GM19455 (cell line): ENCODE data around the gene ATP6V0A1.
"Not testable (repeated sequence)": the region's sequence is repeated elsewhere in the genome, so short reads cannot be mapped to it uniquely, and the experiment has no call there.

Experiments used
- ATAC-seq: cut with Tn5 transposase; IDR thresholded peaks from one replicate; pipeline ENCODE4 v1.9.1; 2021; ENCODE audit not compliant: unreplicated experiment

ATP6V0A1 gene

DNA sequence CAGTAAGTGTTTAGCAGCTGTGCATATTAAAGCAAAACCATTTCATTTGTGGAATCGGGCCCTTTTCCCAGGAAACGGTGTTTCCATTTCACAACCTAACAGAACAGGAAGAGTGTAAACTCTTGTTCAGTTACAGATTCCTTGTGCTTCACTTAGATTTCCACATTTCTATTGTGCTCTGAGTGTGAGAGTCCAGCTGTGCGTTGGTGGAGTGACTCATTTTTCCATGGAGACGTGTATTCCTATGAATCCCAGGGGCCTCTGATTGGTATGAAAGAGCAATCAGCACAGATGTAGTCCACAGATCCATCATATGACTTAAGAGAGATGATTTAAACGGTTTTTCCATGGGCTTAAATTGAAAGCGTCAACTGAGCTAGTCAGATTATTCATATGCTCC, 22.3 kb upstream of the ATP6V0A1 start:
- ATAC-seq = no peak

DNA sequence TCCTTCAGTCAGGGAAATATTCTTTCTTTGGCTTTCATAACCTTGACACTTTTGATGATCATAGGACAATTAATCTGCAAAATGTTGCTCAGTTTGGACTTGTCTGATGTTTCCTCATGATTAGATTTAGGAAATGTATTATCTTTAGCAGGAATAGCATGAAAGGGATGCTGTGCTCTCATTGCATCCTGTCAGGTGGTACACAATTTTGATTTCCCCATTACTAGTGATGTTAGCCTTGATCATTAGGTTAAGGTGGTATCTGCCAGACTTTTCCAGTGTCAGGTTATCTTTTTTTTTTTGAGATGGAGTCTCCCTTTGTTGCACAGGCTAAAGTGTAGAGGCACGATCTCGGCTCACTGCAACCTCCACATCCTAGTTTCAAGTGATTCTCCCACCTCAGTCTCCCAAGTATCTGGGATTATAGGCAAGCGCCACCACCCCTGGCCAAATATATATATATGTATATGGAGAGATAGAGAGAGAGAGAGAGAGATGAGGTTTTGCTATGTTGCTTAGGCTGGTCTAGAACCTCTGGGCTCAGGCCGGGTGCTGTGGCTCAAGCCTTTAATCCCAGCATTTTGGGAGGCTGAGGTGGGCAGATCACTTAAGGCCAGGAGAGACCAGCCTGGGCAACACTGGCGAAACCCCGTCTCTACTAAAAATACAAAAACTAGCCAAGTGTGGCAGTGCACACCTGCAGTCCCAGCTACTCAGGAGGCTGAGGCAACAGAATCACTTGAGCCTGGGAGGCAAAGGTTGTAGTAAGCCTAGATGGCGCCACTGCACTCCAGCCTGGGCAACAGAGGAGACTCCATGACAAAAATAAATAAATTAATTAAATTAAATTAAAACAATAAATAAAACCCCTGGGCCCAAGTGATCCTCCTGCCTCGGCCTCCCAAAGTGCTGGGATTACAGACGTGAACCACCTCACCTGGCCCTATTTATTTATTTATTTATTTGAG, 19.8 kb upstream of the ATP6V0A1 start:
- no peak for ATAC-seq

DNA sequence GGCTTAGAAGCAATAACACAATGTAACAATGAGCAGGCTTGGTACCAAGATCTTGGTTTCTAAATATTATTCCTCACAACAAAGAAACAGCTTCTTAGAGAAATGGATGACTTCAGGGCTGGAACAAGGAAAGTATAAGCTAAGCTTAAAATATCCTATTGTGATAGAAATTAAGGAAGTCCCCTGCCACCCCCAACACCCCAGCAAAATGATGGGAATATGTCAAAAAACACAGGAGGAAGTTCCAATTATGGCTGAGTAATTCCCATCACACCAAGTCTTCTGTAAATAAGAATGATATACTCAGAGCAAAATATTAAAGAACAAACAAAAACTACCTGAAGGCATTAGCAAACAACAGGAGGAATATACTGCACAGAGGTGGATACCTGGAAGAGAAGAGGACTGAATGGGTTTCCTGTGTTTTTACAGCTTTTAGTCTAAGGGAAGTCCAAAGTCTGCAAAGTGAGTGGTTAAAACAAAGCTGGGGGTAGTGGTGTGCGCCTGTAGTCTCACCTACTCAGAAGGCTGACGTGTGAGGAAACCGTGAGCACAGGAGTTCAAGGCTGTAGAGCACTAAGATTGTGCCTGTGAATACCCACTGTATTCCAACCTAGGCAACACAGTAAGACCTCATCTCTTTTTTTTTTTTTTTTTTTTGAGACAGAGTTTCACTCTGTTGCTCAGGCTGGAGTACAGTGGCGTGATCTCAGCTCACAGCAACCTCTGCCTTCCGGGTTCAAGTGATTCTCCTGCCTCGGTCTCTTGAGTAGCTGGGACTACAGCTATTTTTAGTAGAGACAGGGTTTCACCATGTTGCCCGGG, 17.1 kb upstream of the ATP6V0A1 start:
- no peak for ATAC-seq

DNA sequence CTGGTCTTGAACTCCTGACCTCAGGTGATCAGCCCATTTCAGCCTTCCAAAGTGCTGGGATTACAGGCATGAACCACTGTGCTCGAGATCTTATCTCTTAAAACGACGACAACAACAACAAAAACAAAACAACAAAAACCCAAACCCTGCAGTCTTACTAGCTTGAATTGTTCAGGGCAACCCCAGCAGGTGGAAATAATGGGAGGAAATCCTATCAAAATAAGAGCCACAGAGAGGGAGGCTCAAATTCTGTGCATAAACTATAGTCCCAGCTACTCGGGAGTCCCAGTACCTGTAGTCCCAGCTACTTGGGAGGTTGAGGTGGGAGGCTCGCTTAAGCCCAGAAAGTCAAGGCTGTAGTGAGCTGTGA, 16.5 kb upstream of the ATP6V0A1 start:
- ATAC-seq = no peak

DNA sequence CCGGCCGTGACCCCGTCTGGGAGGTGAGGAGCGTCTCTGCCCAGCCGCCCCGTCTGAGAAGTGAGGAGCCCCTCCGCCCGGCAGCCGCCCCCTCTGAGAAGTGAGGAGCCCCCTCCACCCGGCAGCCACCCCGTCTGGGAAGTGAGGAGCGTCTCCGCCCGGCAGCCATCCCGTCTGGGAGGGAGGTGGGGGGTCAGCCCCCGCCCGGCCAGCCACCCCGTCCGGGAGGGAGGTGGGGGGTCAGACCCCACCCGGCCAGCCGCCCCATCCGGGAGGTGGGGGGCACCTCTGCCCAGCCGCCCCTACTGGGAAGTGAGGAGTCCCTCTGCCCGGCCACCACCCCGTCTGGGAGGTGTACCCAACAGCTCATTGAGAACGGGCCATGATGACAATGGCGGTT, 9.5 kb upstream of the ATP6V0A1 start:
- ATAC-seq = not testable (repeated sequence)

DNA sequence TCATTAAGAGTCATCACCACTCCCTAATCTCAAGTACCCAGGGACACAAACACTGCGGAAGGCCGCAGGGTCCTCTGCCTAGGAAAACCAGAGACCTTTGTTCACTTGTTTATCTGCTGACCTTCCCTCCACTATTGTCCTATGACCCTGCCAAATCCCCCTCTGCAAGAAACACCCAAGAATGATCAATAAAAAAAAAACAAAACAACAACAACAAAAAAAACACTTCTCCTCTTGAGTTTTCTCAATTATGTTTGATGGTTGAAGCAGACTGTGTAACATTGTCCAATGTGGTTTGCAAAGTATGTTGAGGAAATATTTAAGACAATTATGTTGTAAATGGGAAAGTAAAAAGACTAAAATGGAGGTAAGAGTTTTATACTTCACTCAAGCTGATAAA, 8.8 kb upstream of the ATP6V0A1 start:
- not testable (repeated sequence) for ATAC-seq

DNA sequence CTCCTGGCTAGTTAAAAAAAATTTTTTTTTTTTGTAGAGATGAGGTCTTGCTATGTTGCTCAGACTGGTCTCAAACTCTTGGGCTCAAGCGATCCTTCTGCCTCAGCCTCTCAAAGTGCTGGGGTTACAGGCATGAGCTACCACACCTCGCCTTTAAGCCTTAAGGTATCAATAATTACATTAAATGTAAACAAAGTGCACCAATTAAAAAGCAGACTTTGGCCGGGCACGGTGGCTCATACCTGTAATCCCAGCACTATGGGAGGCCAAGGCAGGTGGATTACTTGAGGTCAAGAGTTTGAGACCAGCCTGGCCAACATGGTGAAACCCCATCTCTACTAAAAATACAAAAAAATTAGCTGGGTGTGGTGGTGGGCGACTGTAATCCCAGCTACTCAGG, 7.4 kb upstream of the ATP6V0A1 start:
- ATAC-seq = not testable (repeated sequence)

DNA sequence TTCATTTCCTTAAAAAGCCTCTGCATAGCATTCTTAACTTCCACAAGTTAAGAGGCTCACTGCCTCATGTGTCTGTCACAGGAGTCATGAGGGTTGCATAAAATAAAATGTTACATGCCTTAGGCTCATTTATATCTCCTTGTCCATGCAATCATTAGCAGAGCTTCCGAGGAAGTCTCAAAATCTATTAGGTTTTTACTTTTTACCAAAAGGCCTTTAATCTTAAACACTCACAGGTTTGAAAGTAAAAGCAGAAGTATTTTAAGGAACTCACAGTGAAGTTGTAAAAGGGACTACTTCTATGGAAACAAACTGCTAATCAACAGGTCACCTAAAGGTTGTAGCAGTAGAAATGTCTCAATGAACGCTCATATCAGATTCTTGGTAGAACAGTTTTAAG, 5.2 kb upstream of the ATP6V0A1 start:
- ATAC-seq = no peak

DNA sequence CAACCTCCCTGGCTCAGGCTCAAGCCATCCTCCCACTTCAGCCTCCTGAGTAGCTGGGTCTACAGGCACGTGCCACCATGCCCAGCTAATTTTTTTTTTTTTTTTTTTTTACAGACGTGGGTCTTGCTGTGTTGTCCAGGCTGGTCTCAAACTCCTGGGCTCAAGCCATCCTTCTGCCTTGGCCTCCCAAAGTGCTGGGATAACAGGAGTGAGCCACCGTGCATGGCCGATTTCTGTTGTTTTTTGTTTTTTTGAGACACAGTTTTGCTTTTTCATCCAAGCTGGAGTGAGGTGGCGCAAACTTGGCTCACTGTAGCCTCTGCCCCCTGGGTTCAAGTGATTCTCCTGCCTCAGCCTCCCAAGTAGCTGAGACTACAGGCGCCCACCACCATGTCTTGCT, 3.7 kb upstream of the ATP6V0A1 start:
- ATAC-seq = not testable (repeated sequence)

DNA sequence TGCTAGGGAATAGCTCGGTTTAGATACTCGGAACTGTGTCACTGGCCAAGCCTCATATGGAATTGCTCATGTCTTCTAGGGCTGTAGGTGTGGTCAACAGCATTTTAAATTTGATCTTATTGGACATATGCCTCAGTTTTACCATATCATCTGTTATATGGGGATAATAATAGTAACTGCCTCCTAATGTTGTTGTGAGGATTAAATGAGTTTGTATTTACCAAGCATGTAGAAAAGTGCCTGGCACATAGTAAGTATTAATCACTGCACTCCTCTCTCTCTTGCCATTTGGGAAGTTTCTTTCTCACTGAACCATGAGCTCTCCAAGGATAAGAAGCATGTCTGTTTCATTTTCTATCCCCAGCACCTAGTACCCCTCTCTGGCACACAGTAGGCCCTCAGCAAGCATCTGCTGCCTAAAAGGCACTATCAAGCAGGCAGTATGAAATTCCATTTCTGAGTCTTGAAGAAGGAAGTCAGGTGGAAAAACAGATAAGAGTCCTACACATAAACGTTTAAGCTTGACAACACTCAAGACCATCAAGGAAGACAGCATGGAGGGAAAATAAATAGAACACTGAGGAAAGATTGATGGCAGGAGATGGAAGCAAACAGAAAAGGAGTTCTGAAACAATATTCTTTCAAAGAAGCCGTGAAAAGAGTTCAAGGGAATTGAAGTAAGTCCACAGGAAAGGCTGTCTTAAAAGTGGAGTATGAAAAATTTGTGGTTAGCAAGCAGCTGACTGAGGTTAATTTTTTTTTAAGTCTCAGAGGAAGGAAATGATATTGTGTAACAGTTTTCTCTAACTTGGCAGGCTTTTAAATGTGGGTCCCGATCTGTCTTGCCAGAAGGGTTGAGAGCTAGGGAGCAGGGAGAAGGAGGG, 2.2 kb upstream of the ATP6V0A1 start:
- ATAC-seq = no peak

DNA sequence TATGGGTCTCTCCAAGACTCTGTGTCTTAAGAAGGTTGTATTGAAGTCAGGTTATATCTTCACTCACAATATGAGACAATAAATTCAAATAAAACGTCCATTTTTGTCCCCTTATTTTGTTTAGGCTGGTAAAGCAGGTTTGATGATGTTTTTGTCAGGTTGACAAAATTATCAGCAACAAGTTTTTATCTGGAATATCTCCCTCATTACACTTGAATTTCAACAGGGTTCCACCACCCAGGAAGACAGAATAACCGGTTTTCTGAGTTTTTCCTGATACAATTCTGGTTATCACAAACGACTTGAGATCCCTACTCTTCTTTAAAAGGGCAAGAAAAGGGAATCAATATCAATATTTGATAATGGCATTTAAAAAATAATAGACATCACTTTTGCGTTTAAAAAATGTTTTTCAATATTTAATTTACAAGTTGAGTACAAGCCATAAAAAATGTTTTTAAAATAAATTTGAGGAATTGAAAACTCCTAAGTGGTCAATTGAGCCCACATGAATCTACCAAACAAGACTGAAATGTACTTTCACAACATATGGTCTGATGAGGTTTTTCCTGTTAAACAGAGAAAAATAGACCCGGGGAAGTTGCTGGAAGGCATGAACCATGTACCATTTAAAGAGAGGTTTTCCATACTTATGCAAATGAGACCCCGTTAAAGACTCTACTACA, 1.4 kb upstream of the ATP6V0A1 start:
- ATAC-seq = no peak

DNA sequence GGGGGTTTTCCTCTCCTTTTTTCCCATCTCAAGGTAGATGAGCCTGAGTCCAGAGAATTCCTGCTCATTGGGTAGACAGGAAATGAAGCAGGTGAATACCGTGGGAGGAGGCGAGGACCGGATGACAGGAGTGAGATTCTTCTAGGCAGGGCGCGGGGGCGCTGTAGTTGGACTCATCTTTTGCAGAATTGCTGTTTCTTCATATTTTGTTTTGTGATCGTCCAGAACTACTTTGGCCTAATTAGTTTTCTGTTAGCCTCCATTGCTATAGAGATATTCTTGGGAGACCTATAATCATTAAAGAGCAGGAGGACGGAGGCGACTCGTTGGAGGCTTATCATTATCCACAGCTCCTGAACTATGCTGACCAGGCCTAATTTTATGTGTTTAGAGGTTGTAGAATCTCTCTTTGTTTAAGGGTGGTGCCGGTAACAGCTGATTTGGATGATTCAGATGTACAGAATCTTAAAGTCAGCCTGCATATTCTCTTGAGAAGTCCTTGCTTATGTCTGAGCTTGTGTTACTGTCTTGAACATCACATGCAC, 650 bp downstream of the ATP6V0A1 start:
- no peak for ATAC-seq

DNA sequence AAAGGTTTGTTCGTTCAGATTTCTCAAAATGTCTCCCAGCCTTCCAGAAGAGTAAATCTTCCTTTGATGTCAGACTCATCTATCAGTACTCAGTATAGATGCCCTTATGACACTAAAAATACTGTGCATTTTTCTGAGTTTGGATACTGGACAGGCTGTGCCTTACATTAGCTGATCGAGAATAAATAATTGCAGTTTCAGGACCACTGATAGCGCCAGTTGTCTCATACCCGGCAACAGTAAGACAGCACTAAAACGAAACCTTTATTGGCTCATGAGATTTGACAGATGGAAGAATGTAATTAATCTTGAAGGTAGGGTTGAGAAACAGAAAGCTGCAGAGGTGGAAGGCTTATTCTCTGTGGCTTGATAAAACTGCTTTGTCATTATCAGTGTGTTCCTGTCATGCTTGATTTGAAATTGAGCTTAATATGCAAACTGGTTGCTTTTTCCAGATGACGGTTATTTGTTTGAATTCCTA, 1.2 kb downstream of the ATP6V0A1 start:
- no peak for ATAC-seq

DNA sequence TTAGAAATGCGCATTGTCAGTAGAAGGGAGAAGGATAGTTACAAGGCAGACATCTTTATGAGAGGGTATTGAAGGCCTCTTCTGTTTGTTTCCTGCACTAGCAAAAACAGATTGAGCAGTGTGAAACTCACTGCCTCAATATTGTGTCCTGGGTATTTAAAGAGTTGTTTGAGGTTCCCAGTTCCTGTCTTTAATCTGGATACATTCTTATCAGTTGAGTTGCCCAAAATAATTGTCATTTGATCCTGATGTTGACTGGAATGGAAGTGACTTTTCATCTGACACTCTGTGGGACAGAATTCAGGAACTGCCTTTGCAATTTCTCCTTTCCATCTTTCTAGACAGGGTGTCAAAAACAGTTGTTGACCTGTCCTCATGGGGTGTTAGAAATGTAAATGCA, 1.7 kb downstream of the ATP6V0A1 start:
- no peak for ATAC-seq

DNA sequence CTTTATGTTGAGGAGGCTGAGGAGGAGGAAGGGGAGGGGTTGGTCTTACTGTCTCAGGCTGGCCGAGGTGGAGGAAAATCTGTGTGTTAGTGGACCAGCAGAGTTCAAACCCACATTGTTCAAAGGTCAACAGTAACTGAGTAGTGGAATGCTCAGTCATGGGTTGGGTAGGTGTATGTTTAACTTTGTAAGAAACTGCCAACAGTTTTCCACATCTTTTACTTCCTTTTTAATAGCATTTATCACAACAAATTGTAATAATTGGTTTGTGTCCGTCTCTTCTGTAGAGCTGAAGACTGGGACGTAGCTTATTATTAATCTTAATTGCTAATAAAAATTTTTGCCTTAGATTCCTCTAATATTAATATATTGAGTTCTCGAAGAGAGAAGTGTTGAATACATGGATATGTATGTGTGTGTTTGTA, 5.3 kb downstream of the ATP6V0A1 start:
- no peak for ATAC-seq

DNA sequence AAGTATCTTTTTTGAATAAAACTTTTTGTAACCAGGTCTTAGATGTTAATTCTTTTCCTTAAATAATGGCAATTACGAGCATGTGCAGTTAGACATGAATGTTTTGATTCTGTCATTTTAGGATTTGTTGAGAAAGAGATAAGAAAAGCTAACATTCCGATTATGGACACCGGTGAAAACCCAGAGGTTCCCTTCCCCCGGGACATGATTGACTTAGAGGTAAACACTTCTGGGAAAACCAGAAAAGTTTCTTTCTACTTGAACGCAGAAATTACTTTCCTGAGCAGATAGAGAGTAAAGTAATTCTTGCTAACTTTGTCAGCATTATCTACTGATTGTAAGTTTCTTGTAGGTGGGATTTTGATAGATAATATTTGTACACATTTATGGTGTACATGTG, 9.2 kb downstream of the ATP6V0A1 start:
- ATAC-seq = no peak

DNA sequence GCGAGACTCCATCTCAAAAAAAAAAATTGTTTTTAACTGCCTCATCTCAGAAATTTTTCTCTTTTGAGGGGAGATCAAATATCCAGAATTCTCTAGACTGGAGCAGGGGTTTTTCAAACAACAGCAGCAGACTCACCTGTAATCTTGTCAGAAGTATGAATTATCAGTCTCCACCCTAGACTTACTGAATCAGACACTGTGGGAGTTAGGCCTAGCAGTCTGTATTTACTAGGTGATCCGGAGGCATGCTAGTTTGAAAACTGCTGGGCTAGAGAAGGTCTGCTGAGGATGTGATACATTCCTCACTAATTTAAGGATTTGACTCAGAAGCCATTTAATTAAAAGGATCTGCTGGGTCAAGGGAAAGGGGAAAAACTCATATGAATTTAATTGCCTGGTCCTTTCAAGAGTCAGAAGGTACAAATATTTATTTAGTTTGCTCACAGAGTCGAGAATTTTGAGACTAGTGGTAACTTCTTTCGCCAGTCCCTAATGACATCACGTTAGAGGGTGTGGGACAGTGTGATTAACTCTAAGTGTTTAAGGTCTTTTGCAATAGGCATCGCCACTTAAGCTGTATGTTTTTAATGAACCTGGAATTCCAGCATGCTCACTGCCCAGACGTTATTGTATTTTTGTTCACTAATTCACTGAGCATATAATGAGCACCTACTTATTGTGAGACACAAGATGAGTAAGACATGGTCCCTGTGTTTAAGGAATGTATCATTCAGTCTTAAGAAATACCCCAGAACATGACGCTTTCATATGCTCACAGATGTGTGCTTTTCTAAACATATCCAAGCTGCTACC, 14.2 kb downstream of the ATP6V0A1 start:
- no peak for ATAC-seq

DNA sequence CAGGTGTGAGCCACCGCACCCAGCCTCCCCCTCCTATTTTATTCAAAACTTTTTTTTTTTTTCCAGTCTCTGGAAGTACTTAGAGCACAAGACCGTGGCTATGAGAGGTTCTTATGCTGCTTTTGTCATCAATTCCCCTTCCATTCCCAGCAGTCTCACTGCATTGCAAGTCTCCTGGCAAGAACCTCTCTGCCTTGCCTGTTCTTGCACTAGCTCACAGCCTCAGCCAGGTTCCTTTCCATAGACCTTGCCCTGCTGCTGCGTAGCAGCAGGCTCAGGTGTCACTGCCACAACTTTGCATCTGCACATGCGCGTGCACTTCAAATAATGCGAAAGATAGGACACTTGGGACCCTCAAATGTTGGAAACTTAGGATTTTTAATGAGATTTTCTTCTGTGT, 15.6 kb downstream of the ATP6V0A1 start:
- ATAC-seq = no peak

DNA sequence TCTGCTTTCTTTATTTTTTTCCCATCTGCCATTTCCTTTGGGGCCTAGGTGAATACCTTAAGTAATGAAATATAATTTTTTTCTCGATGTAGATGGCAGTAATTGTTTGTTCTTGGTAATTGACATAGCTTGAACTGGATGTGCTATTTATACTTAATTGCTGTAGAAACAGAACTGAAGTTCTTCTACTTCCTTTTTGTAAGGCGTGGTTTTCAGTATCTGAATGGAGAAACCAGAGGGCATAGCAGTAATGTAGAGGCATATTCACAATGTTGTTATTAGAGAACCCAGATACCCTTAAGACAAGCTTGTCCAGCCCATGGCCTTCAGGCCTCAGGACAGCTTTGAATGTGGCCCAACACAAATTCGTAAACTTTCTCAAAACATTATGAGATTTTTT, 16.4 kb downstream of the ATP6V0A1 start:
- no peak for ATAC-seq
